Mucosa of descending colon (tissue), 3 donors: ENCODE measurements around the gene MAPKBP1. TPM values are rescaled to one million over a fixed set of nuclear protein-coding genes. Genes with fewer than 3 reads are reported as not detected.

Experiments used
- ATAC-seq: fragments of 200-7000 bp; cut with Tn5 transposase; one replicate; pipeline ENCODE4 v1.9.1; 2020; ENCODE audit warnings: mild to moderate bottlenecking, moderate library complexity
- DNase-seq, 3 donors: peaks; one replicate each; pipeline ENCODE4 v3.0.0-alpha.2; 2020
- H3K36me3 ChIP-seq: fragments of 200-600 bp; one replicate; pipeline ENCODE4 v1.8.0; 2021; ENCODE audit warnings: low read depth, mild to moderate bottlenecking
- H3K4me1 ChIP-seq: fragments of 200-600 bp; one replicate; pipeline ENCODE4 v1.8.0; 2021; ENCODE audit warnings: low read depth, mild to moderate bottlenecking
- H3K4me3 ChIP-seq: fragments of 200-600 bp; one replicate; pipeline ENCODE4 v1.8.0; 2021; ENCODE audit warnings: mild to moderate bottlenecking
- H3K9me3 ChIP-seq: fragments of 200-600 bp; one replicate; pipeline ENCODE4 v1.8.0; 2021; ENCODE audit warnings: mild to moderate bottlenecking
- CTCF ChIP-seq: fragments of 200-600 bp; IDR thresholded peaks from one replicate; pipeline ENCODE4 v1.8.0; 2022; ENCODE audit warnings: antibody characterized with exemption, mild to moderate bottlenecking
- intact Hi-C, 2 donors: fragments of 100-400 bp; cut with DNase I in 1 of 2; cut with micrococcal nuclease in 1 of 2; formaldehyde crosslinking; loops; one replicate each; pipeline versions ENCODE4 v1.11.0 to v1.11.1; 2022; cut with DNase I, micrococcal nuclease
- total RNA-seq, 3 donors: library from RNA; stranded (reverse); fragmentation: NEBNext Ultra II Directional in 2 of 3; extraction: Animal tissue kit (Norgen Biotek cat#: 25700) in 2 of 3; gene quantifications; one replicate each; pipeline versions ENCODE4 v1.2.1 to v1.2.4, GENCODE V29; 2021 to 2023
- donor health status: DM: no; HTN: no; CAD: no; lungs with moderate emphysema.
- donor health status: DM: no; HTN: no; CAD: no.
- donor health status: DM: no; HTN: yes; CAD: no.

MAPKBP1 gene
- total RNA-seq, 3 donors from 2014 or later, result 15.2 to 35.5 (median 16.0) TPM

- no peak overlapping the region for H3K4me3 ChIP-seq
- intact Hi-C loops, result no loop called here
- H3K36me3 ChIP-seq, result no peaks in the 10 kb centered on the region
- H3K9me3 ChIP-seq, result no peaks in the 10 kb centered on the region
- ATAC-seq (no peak), DNase-seq (no peak)
- TF ChIP-seq CTCF, result no peak
- no peaks in the 10 kb centered on the region for H3K4me1 ChIP-seq
These were observed 30.8 kb downstream of the MAPKBP1 start for GRCh38 chr15:41804916-41805666.

- intact Hi-C loops, result no loop called here
- no peak for TF ChIP-seq CTCF
- no peaks in the 10 kb centered on the region for H3K4me1 ChIP-seq
- no peak for ATAC-seq
- H3K36me3 ChIP-seq, result no peaks in the 10 kb centered on the region
- DNase-seq, result no peak
- H3K9me3 ChIP-seq, result no peaks in the 10 kb centered on the region
- H3K4me3 ChIP-seq, result no peak overlapping the region
These were observed 31.4 kb downstream of the MAPKBP1 start for GRCh38 chr15:41805711-41806110.

- H3K36me3 ChIP-seq, result no peaks in the 10 kb centered on the region
- no peak overlapping the region for H3K4me3 ChIP-seq
- DNase-seq (no peak), ATAC-seq (peak; percentile 23)
- no peaks in the 10 kb centered on the region for H3K9me3 ChIP-seq
- H3K4me1 ChIP-seq, result no peaks in the 10 kb centered on the region
- no peak for TF ChIP-seq CTCF
- intact Hi-C loops, result no loop called here
These were observed 32.3 kb downstream of the MAPKBP1 start for GRCh38 chr15:41806291-41807181.

GRCh38 chr15:41809121-41809520, 34.8 kb downstream of the MAPKBP1 start:
- no peak for TF ChIP-seq CTCF
- DNase-seq, result no peak
- H3K4me3 ChIP-seq, result no peak overlapping the region
- no peak for ATAC-seq
- intact Hi-C loops, result no loop called here
- no peaks in the 10 kb centered on the region for H3K4me1 ChIP-seq
- H3K9me3 ChIP-seq, result no peaks in the 10 kb centered on the region
- no peaks in the 10 kb centered on the region for H3K36me3 ChIP-seq

- H3K4me3 ChIP-seq, result no peak overlapping the region
- H3K9me3 ChIP-seq, result no peaks in the 10 kb centered on the region
- no peaks in the 10 kb centered on the region for H3K4me1 ChIP-seq
- DNase-seq (no peak), ATAC-seq (no peak)
- no peak for TF ChIP-seq CTCF
- intact Hi-C loops, result loop anchor here (5.0 kb wide), 2 partner anchors 37 to 252 kb away; partner anchors contain the start of genes MAPKBP1 (in 2 of the 2) and TYRO3 (in 1 of the 2)
- H3K36me3 ChIP-seq, result no peaks in the 10 kb centered on the region
These were observed 35.4 kb downstream of the MAPKBP1 start for GRCh38 chr15:41809526-41810220.
